ENCODE measurements around the gene PRDM16.
"Not testable (repeated sequence)": the region's sequence is repeated elsewhere in the genome, so short reads cannot be mapped to it uniquely, and the experiment has no call there.

The PRDM16 gene

DNA sequence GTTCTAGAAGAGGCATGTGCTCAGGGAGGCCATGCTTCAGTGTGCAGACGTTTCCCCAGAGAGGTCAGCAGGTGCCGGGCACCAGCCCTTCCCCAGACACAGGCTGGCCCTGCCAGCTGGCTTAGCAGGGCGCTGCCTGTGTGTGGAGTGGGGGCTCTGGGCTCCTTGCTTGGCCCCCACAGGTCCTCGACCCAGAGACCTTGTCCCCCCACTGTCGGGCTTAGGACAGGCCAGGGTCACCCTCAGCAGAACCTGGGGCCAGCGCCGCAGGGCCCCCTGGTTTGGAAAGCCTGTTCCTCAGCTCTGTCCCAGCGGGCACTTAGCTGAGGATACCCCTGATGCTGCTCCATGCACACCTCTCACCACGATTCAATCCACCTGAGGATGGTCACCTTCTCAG, 213.2 kb downstream of the PRDM16 start:
- DNase-seq: no peak

DNA sequence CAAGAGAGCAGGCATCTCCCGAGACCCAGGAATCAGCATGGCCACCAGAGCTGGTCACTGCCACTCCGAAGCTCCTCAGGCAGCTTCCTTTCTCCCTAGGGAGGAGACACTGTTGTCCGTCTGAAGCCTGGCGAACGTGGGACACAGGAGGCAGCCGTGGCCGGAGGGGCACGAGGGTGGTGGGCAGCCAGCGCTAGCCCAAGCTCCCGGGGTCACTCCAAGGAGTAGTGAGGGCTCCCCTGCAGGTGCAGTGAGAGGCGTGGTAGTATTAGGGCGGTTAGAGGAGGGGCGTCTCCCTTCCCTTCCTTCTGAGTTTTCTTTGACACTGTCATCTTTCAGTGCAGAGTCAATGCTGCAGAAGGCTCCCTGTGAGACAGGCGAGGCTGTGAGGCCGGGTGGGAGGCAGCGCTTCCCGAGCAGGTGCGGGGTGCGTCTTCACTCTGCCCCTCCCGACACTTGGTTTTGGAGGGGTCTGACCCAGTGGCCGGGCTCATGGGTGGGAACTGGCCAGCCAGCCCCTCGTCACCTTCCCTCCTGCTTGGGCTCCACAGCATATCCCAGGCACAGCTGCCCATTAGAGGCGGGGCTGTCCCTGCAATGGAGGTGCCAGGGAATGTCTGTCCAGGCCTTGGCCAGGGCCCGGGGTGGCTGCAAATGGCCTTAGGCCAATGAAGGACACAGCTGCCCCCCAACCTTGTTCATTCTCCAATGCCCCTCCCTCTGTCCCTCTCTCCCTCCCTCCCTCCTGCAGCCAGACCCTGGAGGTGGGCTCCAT, 213.8 kb downstream of the PRDM16 start:
- no peak for DNase-seq

DNA sequence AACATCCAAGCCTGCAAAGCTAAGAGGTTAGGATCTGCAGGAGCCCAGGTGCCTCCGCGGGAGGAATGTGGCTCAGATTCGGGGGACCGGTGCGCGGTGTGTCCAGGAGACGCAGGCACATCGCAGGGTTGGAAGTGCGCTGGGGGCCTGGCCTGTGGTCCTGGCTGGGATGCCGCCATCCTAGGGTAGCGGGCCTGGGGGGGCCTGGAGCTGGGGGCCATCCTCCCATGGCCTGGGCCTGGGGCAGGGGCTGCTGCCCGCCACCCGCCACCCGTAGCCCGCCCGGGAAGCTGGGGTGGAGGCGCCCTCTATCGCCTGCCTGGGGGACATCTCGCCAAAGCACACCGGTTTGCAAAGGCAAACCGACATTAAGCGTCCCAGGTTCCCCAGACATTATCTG, 214.8 kb downstream of the PRDM16 start:
- peak; percentile 47 for DNase-seq

DNA sequence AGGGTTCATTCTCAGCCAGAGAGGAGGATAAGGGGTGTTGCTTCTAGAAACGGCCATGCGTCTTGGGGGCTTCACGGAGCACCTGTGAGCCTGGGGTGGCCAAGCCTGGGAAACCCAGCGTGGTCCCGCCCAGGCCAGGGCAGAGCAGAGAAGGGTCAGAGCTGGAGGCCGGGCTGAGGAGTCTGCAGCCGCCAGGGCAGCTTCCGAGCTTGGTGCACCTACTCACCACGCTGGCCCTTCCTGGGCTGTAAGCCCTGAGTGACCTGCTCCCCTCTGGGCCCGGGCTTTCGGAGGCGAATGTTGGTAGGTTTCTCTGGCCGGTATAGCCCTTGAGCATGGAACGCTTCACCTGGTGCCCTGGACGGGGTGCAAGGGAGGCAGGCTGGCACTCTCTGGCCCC, 215.7 kb downstream of the PRDM16 start:
- DNase-seq: no peak

DNA sequence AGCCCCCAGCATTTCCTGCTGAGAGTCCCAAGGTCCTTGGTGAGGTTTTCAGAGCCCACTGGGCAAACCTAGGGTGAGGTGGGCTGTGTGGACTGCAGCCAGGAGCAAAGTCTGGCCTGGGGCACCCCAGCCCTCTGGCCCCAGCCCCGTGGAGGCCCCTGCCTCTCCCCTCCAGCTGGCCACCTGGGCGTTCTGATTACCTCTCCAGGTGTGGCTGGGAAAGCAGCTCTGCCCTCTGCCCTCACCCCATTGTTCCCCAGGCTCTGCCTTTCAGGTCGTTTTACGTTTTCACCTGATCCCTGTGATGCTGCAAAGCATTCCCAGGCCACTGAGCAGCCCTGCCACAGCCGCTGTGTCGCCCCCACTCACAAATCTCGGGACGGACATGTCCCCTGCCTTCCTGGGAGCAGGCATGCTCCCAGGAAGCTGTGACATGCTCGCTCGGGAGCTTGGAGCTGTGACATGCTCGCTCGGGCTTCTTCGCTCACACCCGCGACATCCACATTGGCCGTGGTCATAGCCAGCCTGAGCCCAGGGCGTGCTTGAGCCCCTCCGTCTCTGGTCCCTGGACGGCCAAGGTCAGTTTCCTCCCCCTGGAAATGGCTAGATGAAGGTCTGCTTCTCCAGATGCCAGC, 216.2 kb downstream of the PRDM16 start:
- no peak for DNase-seq

DNA sequence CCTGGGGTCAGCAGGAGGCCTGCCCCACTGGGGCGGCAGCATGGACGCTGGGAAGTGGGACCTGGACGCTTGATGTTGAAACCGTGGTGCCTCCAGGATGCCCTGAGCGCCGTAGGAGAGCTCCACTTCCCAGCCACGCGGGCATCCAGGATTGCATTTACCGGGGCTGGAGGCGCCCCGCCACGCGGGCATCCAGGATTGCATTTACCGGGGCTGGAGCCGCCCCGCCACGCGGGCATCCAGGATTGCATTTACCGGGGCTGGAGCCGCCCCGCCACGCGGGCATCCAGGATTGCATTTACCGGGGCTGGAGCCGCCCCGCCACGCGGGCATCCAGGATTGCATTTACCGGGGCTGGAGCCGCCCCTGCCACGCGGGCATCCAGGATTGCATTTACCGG, 218.1 kb downstream of the PRDM16 start:
- not testable (repeated sequence) for DNase-seq

DNA sequence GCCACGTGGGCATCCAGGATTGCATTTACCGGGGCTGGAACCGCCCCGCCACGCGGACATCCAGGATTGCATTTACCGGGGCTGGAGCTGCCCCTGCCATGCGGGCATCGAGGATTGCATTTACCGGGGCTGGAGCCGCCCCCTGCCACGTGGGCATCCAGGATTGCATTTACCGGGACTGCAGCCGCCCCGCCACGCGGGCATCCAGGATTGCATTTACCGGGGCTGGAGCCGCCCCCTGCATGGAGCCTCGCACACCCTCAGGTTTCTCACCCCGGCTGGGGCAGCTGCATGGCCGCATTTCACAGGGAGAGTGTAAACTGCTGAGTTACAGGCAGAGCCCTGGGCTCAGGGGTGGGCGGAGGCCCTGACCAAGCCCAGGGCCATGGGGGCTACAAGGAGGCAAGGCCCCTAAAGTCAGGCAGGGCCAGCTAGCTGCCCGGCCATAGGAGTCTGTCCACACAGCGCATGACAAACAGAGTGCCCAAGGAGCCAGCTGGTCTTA, 218.7 kb downstream of the PRDM16 start:
- DNase-seq: no peak

DNA sequence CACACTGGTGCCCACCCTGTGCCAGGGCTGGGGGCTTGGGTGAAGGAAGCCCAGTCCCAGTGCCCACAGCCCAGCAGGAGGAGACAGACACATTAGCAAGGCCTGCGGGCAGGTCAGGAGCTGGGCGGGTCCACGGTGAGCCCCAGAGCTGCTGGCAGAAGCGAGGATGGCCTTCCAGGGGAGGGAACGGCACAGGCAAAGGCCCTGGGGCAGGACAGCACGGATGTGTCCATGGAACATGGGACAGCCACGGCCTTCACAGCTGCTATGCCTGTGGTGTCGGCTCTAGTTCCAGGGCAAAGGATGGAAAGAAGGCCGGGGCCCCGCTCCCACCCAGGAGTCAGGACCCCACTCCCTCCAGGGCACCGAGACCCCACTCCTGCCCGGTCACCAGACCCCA, 220.5 kb downstream of the PRDM16 start:
- no peak for DNase-seq

DNA sequence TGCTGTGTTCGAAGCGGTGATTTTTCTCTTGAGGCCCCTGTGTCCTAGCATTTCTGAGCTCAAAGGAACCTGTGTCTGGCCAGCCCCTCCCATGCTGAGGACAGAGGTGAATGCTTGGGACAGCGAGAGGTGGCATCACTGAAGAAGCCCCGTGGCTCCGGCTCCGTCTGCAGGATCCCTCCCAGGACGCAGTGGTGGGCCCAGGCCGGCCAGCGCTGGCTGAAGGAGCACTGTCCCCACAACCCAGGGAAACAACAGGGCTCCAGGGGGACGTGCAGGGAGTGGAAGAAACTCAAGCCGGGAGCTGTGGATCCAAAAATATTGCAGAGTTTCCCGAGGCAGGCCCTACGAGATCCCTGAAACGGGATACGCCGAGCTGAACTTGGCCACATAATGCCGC, 221.4 kb downstream of the PRDM16 start:
- no peak for DNase-seq

DNA sequence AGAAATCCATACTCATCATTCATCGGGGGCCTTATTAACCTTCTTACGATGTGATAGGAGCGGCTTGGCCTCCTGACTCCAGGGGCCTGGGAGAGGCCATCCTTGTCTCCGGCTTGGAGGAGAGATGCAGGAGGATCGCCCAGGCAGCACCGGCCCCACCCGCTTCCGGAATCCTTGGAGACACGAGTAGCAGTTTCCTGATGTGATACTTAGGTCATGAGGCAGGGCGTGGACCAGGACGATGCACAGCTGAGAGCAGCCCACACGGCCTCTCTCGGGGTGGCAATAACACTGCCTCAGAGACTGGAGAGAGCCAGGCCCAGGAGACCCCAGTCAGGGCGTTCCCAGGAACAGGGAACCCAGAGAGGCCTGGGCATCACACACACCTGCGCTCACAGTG, 221.9 kb downstream of the PRDM16 start:
- no peak for DNase-seq

DNA sequence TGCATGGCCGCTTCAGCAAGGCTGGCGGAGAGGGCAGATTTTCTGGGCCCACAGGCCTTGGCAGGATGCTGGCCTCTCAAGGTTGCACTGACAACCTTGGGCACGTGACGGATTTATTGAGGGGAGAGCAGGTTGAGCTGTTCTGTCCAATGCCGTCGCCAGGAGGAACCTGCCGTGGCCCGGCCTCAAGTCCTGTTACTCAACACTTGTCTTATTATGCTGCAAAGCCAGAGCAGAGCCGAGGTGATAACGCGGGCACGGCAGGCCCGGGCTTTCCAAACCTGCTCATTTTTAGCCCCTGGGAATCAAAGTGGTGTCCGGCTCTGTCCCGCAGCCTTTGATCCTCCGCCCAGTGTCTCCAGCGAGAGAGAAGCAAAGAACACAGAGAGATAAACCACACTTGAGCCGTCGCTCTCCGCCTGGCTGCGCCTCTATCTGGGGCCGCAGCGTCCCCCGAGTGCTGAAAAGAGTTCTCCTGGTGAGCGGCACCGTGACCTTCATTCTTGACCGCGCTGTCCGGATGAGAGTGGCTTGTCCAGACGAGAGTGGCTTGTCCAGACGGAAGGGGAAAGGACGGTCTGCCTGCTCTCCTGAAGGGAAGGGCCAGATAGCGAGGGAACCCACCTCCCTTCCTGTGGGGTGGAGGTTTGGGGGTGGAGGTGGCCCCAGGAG, 223.2 kb downstream of the PRDM16 start:
- no peak for DNase-seq

DNA sequence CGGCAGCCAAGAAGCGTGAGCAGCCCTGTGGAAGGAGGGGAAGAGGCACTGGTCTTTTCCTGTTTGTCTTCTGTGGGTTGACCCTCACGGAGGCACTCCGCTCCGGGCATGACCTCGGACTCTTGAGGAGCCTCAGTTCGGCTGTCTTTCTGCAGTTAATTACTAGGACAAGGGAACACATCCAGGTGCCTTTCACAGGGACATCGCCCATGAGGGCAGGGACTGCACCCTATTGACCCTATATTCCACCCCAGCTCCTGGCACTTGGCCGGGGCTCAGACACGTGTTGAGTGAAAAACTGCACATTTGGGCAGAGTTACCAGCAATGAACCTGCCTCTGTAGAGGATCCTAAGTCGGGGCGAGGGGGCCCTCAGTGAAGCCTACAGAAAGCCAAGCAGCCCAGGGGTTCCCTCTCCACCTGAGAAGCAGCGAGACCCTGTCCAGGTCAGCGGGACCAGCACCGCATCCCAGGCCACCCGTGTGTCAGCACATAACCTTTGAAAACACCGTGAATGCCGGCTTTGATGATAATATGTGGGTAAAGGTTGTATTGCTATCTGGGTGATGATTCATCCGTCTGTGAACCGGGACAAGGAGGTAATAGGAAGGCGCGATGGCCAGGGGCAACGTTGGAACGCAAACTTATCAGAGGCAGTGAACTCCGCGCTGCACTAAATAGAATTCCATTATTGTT, 224.0 kb downstream of the PRDM16 start:
- no peak for DNase-seq

DNA sequence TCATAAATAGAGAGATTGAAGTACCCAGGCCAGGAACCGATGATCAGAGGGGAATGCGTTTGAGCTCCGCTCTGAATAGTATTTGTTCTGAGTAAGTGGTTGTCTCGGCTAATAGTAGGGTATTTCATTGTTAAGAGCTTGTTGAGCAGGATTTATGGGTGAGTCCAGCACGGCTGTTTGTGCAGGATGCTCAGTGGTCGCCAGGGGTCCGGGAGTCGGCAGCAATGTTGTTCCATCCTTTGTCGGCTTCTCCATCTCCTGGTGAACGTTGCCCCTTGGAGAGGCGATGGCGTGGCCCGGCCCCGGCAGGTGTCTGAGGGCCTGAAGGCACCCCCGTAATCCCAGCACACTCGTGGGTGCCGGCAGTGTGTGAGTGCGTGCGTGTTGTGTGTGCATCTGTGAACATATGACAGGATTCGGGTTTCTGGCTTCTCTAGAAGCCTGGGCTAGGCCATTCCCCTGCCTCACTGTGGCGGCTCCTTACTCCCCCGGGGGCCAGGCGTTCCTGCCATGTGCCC, 224.6 kb downstream of the PRDM16 start:
- no peak for DNase-seq

DNA sequence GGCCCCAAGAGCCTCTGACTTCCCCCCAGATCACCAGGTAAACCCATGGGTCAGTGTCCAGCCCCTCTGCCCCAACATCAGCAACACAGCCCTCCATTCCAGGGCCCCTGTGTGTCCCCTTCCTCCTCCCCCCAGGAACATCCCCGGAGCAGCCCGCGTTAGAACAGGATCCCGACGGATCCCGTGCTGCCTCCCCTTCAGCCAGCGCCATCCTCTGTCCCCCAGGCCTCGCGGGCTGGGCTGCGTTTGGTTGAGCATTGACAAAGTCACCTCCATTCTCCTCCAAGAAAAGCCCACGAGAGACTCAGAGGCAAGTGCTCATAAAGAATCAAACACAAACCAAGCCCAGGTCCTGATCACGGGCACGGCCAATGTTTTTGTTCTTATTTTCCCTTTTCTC, 225.4 kb downstream of the PRDM16 start:
- DNase-seq: no peak

DNA sequence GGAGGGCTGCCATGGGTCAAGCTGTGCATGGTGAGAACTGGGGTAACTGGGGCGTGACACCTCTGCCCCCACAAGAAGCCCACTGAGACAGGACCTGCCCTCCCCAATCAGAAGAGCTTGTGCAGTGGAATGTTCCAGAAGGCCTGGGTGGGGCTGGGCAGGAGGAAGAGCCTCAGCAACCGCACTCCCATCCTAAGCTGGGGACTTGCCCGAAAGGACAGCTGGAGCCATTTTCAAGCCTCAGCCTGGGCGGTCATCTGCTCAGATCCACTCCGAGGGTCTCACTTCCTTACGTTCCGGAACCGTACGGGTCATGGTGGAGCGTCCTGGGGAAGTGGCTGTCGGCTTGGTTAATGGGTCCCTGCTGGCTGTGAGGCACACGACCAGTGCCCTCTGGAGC, 226.8 kb downstream of the PRDM16 start:
- DNase-seq: no peak

DNA sequence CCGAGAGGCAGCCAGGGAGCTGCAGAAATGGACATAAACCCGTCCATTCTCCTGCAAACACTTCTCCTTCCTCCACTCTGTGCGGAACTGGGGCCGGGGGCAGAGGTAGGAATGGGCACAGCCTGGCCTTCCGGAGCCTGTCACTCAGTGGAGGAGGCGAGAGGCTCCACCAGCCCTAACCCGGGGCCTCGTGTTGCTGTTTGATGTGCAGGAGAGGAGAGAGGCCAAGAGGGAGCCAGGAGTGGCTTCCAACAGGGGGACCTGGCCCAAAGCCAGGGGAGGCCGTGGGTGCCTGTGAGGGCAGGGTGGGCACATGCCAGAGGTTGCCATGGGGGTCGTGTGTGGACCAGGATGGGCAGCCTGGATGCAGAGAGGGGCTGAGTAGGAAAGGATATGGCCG, 227.3 kb downstream of the PRDM16 start:
- DNase-seq: no peak

DNA sequence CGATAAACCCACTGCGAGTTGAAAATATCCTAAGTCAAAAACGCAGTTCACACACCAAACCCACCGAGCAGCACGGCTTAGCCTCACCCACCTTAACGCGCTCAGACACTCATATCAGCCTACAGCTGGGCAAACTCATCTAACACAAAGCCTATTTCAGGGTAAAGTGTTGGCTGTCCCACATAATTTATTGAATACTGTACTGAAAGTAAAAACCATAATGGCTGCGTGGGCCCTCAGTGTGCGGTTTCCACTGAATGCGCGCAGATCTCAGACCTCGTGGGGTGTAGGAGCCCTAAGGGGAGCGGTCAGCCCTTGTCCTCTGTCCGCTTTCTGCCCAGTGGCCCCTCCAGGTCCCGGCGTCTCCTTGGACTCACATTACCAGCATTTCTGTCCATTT, 227.8 kb downstream of the PRDM16 start:
- no peak for DNase-seq

DNA sequence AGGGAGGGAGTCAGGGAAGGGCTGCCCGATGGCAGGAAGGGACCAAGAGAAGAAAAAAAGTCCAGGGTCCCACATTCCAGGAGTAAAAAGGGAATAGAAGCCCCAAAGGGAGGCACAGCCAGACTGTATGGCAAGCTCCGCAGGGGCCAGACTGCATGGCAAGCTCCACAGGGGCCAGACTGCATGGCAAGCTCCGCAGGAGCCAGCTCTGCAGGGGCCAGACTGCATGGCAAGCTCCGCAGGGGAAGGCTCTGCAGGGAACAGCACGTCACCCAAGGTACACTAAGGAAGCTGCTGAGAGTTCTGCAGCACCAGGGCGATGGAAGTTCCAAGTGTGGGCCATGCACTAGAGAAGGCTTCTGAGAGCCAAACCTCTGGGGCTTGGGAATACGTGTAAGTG, 228.8 kb downstream of the PRDM16 start:
- DNase-seq: no peak

DNA sequence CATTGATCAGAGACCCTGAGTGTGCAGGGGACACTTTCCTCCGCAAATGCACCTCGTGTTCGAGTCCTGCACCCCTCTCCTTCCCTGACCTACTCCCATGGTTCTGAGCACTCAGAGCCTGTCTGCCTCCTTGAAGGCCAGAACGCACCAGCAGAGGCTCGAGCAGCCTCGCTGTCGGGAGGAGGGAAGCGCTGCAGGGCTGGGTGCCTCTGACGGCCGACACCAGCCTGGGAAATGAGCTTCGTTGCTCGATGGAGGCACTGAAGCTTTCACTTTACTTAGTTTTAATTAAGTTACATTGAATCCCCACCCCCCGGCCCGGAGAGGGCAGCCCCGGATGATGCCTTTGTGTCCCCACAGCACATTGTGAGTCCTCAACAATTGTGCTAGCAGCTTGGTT, 229.2 kb downstream of the PRDM16 start:
- DNase-seq: no peak

DNA sequence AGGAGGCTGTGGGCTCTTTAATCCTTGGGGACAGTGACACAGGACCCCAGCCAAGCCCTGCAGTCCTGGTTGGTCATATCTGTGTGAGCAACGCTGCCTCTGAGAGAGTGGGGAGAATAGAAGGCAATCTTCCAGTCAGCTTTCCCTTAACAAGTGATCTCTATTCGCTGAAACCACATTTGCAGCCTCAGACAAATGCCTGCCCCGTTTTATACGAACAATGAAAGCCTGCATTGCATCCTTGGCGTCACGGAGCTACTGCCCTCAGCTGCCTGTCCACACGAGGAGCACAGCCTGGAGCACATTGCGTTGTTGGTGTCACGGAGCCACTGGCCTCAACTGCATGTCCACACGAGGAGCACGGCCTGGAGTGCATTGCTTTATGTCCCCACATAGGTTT, 235.2 kb downstream of the PRDM16 start:
- DNase-seq: no peak

DNA sequence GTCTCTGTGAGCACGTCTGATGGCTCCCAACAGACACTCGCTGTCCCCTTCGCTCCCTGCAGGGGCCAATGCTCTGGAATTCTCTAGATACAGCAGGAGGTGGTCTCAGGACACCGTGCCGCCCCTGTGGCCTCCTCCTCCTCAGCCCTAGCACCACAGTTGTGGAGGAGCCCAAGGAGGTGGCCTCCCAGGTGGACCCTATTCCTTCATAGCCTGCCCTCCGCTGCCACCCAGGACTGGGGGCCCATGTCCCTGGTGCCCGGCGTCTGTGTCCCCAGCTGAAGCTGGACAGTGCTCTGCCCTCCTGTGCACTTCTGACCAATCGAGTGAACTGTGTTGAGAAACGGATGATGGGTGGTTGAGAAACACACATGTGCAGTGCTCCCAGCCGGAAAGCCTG, 235.7 kb downstream of the PRDM16 start:
- DNase-seq: no peak

DNA sequence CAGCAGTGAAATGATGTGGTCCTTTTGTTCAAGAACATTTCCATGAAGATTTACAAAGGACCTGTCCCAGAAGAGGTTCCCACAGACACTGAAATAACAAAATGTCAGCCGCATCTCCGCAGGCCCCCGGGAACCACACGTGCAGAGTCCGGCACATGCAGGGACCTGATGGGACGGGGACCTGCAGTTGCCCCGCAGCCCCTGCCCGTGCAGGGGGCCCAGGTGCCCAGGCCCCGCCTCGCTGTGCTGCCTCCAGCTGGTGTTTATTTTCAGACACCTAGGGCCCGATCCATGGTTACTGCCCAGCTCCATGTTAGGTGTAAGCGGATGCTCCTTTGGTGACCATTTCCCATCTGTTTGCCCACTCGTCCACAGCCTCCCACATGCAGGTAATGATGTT, 236.2 kb downstream of the PRDM16 start:
- DNase-seq: no peak
